Measurements from ENCODE around the gene NDUFA8. TPM values are rescaled to one million over a fixed set of nuclear protein-coding genes. Genes with fewer than 3 reads are reported as not detected.

NDUFA8 gene
- total and polyA plus RNA-seq, 9 of the 15 experiments (the other 6 are each of a cell fraction or from before 2014, with no cell fraction given) = 105 to 212 (median 133) TPM

DNA sequence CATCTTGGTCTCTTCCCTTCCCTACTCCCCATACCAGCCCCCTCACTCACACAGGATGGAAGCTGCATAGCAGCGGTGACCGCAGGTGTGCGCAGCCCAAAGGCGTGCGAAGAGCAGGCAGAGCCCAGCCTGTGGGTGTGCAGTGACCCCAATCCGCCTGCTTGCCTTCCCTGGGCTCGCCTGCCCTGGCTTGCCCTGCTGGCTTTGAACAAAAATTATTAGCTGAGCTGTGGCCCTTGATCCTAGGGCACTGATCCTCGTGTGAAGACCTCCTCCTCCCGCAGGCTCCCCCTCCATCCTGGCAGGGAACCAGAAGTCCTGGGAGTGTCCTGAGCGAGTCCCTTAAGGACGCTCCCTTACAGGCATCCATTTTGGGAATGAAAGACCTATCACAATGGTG is 32.0 kb upstream of the NDUFA8 start:
- Histone ChIP-seq H3K9me3 (replicated peaks; ENCODE audit: control insufficient read depth, insufficient read depth, low read depth, low read length) (no peaks in the 10 kb centered on the region), H3K36me3 (ENCODE audit: control insufficient read depth, insufficient read depth, low read length) (no peaks in the 10 kb centered on the region), H3K4me1 (replicated peaks in 1 of 2; ENCODE audit: control insufficient read depth in 2 of 2, insufficient read depth in 2 of 2, low read length in 2 of 2) (peaks cover 0 to 6% of the 10 kb centered on the region in 2 experiments; a peak in 2 of 5 replicates), H3K79me2 (ENCODE audit: control insufficient read depth, insufficient read depth, low read length) (no peaks in the 10 kb centered on the region), H4K20me1 (replicated peaks; ENCODE audit: control insufficient read depth, insufficient read depth, low read length) (no peaks in the 10 kb centered on the region), H3K9me1 (ENCODE audit: control insufficient read depth, insufficient read depth, low read length) (peaks cover 2% of the 10 kb centered on the region), H3K27me3 (ENCODE audit: control insufficient read depth in 2 of 2, insufficient read depth in 2 of 2, low read length in 2 of 2) (no peaks in the 10 kb centered on the region), H3K4me2 (ENCODE audit: insufficient read depth, low read length) (no peak overlapping the region), H3K9ac (ENCODE audit: insufficient read depth in 1 of 2, low read depth in 2 of 2, low read length in 2 of 2) (peak overlapping the region in 1 of 2 experiments; percentile 45; a peak in 1 of 4 replicates), H3K27ac (ENCODE audit: extremely low read depth, low read depth, low read length) (no peak overlapping the region), H3K4me3 (no peak overlapping the region), H2AFZ (ENCODE audit: low read depth, low read length) (no peak overlapping the region)
- DNase-seq (ENCODE audit: extremely low read depth in 1 of 4, low spot score in 3 of 4) (no peak), FAIRE-seq (no peak), ATAC-seq (no peak)
- BruUV-seq (replicated peaks) = no TSS peak
- CTCF ChIA-PET (ENCODE audit: low intra/inter-chr PET ratio) = interaction anchor here (1.2 kb wide), 1 partner anchor 92 kb away, joined by 6 read pairs; no protein-coding TSS in a partner anchor
- in situ Hi-C loops (cut with MboI) (no loop called here), intact Hi-C loops (cut with micrococcal nuclease) (no loop called here)
- WGBS (ENCODE audit: insufficient coverage, low coverage, missing lambda C conversion rate) = 56% methylated on average over 11 of the region's 11 CpGs
- POLR2A ChIA-PET = interaction anchor here (1.0 to 1.1 kb wide), 3 partner anchors 11 to 93 kb away, joined by 3 read pairs; no protein-coding TSS in a partner anchor
- no peak for TF ChIP-seq FOXK2 (conservative IDR thresholded peaks at IDR 0.05 in 1 of 2, IDR thresholded peaks at IDR 0.05 in 1 of 2; ENCODE audit: low read depth in 2 of 2)
- TF ChIP-seq RBFOX2 (IDR thresholded peaks at IDR 0.05; ENCODE audit: low read depth, low read length) = no peak
- TF ChIP-seq MAZ (CRISPR knock-in tag; conservative IDR thresholded peaks at IDR 0.05 in 1 of 2, IDR thresholded peaks at IDR 0.05 in 1 of 2) = no peak
- TF ChIP-seq HNRNPH1 (optimal IDR thresholded peaks at IDR 0.05; ENCODE audit: low read depth, low read length) = no peak
- TF ChIP-seq SUPT5H (IDR thresholded peaks at IDR 0.05) = no peak
- TF ChIP-seq EHMT2 (IDR thresholded peaks at IDR 0.05) = no peak
- TF ChIP-seq TCFL5 (CRISPR knock-in tag; conservative IDR thresholded peaks at IDR 0.05) = no peak
- no peak for TF ChIP-seq KAT7 (CRISPR knock-in tag; IDR thresholded peaks at IDR 0.05; ENCODE audit: borderline replicate concordance)
- TF ChIP-seq TAF15 (IDR thresholded peaks at IDR 0.05; ENCODE audit: low read depth, low read length) = no peak
- TF ChIP-seq, protein P1, sequence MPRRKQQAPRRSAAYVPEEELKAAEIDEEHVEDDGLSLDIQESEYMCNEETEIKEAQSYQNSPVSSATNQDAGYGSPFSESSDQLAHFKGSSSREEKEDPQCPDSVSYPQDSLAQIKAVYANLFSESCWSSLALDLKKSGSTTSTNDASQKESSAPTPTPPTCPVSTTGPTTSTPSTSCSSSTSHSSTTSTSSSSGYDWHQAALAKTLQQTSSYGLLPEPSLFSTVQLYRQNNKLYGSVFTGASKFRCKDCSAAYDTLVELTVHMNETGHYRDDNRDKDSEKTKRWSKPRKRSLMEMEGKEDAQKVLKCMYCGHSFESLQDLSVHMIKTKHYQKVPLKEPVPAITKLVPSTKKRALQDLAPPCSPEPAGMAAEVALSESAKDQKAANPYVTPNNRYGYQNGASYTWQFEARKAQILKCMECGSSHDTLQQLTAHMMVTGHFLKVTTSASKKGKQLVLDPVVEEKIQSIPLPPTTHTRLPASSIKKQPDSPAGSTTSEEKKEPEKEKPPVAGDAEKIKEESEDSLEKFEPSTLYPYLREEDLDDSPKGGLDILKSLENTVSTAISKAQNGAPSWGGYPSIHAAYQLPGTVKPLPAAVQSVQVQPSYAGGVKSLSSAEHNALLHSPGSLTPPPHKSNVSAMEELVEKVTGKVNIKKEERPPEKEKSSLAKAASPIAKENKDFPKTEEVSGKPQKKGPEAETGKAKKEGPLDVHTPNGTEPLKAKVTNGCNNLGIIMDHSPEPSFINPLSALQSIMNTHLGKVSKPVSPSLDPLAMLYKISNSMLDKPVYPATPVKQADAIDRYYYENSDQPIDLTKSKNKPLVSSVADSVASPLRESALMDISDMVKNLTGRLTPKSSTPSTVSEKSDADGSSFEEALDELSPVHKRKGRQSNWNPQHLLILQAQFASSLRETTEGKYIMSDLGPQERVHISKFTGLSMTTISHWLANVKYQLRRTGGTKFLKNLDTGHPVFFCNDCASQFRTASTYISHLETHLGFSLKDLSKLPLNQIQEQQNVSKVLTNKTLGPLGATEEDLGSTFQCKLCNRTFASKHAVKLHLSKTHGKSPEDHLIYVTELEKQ (CRISPR knock-in tag; IDR thresholded peaks at IDR 0.05) = no peak
- no peak for TF ChIP-seq TBL1XR1 (IDR thresholded peaks at IDR 0.05; ENCODE audit: low read length in 2 of 2)
- no peak for TF ChIP-seq POU5F1 (IDR thresholded peaks at IDR 0.05; ENCODE audit: borderline replicate concordance, low read depth, low read length, partially characterized antibody)

All from K562 (cell line).